ENCODE data around the gene SHISAL1.

The SHISAL1 gene

DNA sequence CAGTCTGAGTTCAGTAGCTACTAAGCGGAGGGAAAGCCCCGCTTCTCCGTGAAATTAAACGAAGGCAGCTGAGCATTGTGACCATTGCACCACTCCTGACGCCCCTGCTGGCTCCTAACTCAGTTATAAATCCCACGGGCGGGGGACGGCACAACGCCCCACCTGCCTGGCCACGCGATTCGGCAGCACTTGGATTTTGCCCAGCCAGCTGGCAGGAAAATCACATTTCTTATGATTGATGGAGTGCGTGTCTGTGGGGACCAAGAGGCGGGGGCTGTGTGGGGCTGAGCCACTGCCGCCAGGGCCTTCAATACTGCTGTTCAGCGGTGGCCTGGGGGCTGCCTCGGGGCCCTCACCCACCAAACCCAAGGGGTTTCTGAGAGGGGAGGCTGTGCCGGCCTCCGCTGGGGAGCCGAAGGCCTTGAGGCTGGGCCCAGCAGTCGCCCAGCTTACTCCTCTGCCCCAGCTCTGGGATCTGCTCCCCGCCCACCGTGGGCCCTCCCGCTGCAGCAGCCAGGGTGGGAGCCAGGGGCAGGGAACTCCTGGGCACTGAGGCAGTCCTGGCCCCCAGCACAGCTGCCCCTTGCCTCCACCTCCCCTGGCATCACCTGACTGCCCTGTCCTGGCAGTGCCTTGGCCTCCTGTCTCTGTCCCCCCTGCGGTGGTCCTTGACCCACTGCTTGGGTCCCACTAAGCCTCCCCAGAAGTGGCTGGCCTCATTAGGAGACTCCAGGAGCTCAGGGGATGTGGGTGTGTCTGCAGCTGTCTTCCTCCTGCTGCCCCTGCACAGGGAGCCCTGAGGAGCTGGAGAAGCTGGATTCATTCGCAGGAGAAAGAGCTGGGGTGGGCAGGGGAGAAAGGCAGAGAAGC is 30.7 kb downstream of the SHISAL1 start:
- 0 out of 2 replicates have a peak, but pooled peaks cover 4% of the 10 kb centered on the region for H4K20me1 ChIP-seq (ENCODE audit: insufficient read depth, low read length)
- H3K27ac ChIP-seq (ENCODE audit: low read length) = no peak overlapping the region
- no peaks in the 10 kb centered on the region for H3K79me2 ChIP-seq (ENCODE audit: low read length)
- no peak overlapping the region for H3K4me3 ChIP-seq (ENCODE audit: low read length)
- H3K36me3 ChIP-seq (replicated peaks; ENCODE audit: low read depth, low read length) = no peaks in the 10 kb centered on the region
- H3K9ac ChIP-seq (ENCODE audit: low read length) = no peak overlapping the region
- no peaks in the 10 kb centered on the region for H3K4me1 ChIP-seq (ENCODE audit: low read length)
- peaks cover 65% of the 10 kb centered on the region for H3K27me3 ChIP-seq (ENCODE audit: low read depth, low read length)
- no peaks in the 10 kb centered on the region for H3K9me3 ChIP-seq (ENCODE audit: insufficient read depth, low read length)
- no peak overlapping the region for H2AFZ ChIP-seq (ENCODE audit: low read depth, low read length)
- no peak for TF ChIP-seq EZH2phosphoT487 (IDR thresholded peaks at IDR 0.05; ENCODE audit: low read depth)
- TF ChIP-seq, protein P1, sequence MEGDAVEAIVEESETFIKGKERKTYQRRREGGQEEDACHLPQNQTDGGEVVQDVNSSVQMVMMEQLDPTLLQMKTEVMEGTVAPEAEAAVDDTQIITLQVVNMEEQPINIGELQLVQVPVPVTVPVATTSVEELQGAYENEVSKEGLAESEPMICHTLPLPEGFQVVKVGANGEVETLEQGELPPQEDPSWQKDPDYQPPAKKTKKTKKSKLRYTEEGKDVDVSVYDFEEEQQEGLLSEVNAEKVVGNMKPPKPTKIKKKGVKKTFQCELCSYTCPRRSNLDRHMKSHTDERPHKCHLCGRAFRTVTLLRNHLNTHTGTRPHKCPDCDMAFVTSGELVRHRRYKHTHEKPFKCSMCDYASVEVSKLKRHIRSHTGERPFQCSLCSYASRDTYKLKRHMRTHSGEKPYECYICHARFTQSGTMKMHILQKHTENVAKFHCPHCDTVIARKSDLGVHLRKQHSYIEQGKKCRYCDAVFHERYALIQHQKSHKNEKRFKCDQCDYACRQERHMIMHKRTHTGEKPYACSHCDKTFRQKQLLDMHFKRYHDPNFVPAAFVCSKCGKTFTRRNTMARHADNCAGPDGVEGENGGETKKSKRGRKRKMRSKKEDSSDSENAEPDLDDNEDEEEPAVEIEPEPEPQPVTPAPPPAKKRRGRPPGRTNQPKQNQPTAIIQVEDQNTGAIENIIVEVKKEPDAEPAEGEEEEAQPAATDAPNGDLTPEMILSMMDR (IDR thresholded peaks at IDR 0.05; ENCODE audit: low read depth, low read length) = no peak
- H3K4me2 ChIP-seq (ENCODE audit: low read length) = no peak overlapping the region

DNA sequence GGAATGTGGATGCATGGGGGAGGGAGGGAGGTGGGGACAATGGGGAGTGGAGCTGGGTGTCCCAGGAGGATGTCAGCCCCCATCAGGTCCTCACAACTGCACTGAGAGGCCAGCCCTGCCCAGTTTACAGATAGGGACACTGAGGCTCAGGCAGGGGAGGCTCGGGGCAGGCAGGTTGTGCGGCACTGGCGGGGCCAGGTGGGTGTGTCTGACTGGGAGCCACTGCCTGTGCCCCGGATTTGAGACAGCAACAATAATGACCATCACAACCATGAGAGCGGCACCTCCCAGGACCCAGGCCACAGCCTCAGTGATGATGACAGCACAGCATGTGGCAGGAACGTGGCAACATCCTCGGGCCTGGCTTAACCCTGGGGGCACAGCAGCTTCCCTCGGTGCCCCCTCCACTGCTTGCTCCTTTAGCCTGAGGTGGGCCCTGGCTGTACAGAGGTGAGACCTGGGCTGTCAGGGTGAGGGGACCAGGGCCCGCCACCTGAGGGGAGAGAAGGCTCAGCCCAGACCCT is 32.0 kb downstream of the SHISAL1 start:
- Histone ChIP-seq H3K9ac (ENCODE audit: low read length) (no peak overlapping the region), H3K36me3 (replicated peaks; ENCODE audit: low read depth, low read length) (no peaks in the 10 kb centered on the region), H3K4me1 (ENCODE audit: low read length) (no peaks in the 10 kb centered on the region), H3K4me2 (ENCODE audit: low read length) (no peak overlapping the region), H3K4me3 (ENCODE audit: low read length) (no peak overlapping the region), H3K9me3 (ENCODE audit: insufficient read depth, low read length) (no peaks in the 10 kb centered on the region), H3K27me3 (ENCODE audit: low read depth, low read length) (peaks cover 67% of the 10 kb centered on the region), H4K20me1 (ENCODE audit: insufficient read depth, low read length) (0 out of 2 replicates have a peak, but pooled peaks cover 4% of the 10 kb centered on the region), H3K79me2 (ENCODE audit: low read length) (no peaks in the 10 kb centered on the region), H2AFZ (ENCODE audit: low read depth, low read length) (no peak overlapping the region), H3K27ac (ENCODE audit: low read length) (no peak overlapping the region)
- TF ChIP-seq EZH2phosphoT487 (IDR thresholded peaks at IDR 0.05; ENCODE audit: low read depth) = no peak
- TF ChIP-seq, protein P1 (IDR thresholded peaks at IDR 0.05; ENCODE audit: low read depth, low read length) = no peak

DNA sequence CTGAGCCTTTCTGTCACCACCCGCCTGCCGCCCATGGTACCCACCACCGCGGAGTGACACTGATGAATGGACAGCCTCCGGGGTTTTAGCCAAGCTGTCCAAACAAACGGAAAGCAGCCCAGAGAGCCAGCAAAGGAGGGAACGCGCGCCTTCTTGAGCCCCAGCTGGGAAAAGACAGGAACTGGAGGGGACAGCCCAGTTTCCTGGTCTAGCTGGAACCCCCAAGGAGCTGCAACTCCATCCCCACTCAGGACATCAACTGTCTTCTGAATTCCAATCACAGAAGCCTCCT is 33.7 kb downstream of the SHISAL1 start:
- no peak overlapping the region for H3K4me3 ChIP-seq (ENCODE audit: low read length)
- no peaks in the 10 kb centered on the region for H3K9me3 ChIP-seq (ENCODE audit: insufficient read depth, low read length)
- 0 out of 2 replicates have a peak, but pooled peaks cover 4% of the 10 kb centered on the region for H4K20me1 ChIP-seq (ENCODE audit: insufficient read depth, low read length)
- no peak overlapping the region for H3K27ac ChIP-seq (ENCODE audit: low read length)
- no peaks in the 10 kb centered on the region for H3K4me1 ChIP-seq (ENCODE audit: low read length)
- no peaks in the 10 kb centered on the region for H3K79me2 ChIP-seq (ENCODE audit: low read length)
- H3K27me3 ChIP-seq (ENCODE audit: low read depth, low read length) = peaks cover 70% of the 10 kb centered on the region
- H3K9ac ChIP-seq (ENCODE audit: low read length) = no peak overlapping the region
- H3K36me3 ChIP-seq (replicated peaks; ENCODE audit: low read depth, low read length) = no peaks in the 10 kb centered on the region
- no peak overlapping the region for H2AFZ ChIP-seq (ENCODE audit: low read depth, low read length)
- no peak overlapping the region for H3K4me2 ChIP-seq (ENCODE audit: low read length)
- TF ChIP-seq EZH2phosphoT487 (IDR thresholded peaks at IDR 0.05; ENCODE audit: low read depth) = no peak
- TF ChIP-seq, protein P1 (IDR thresholded peaks at IDR 0.05; ENCODE audit: low read depth, low read length) = no peak

DNA sequence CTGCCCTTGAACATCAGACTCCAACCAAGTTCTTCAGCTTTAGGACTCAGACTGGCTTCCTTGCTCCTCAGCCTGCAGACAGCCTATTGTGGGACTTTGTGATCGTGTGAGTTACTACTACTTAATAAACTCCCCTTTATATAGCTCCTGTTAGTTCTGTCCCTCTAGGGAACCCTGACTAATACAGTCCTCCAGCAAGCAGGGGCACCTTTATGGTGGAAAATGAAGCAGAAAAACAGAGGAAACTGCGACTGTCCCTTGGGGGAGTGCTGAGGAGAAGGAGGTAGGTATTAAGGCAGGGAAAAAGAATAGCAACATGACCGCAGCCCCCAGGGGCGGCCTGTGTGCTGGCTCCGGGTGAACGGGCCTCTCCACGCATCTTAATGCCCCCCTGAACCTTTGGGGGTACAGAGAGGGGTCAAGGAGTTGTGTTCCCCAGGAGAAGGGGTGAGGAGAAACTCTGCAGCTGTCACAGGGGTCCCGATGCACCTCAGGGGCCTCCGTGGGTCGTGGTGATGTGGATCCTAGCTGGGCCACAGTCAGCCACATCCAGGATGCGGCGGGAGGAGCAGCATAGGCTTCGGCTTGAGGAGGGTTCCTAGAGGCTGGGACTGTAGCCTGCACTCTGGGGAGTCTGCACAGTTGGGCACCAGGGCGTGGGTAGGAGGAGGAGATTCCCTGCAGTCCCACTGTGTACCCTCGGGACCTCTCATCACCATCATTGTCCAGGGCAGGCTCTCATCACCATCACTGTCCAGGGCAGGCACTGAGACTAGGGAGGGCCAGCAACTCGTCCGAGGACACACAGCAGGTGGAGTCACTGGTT is 34.3 kb downstream of the SHISAL1 start:
- Histone ChIP-seq H3K27ac (ENCODE audit: low read length) (no peak overlapping the region), H3K36me3 (replicated peaks; ENCODE audit: low read depth, low read length) (no peaks in the 10 kb centered on the region), H4K20me1 (ENCODE audit: insufficient read depth, low read length) (0 out of 2 replicates have a peak, but pooled peaks cover 4% of the 10 kb centered on the region), H3K4me2 (ENCODE audit: low read length) (no peak overlapping the region), H3K27me3 (ENCODE audit: low read depth, low read length) (peaks cover 69% of the 10 kb centered on the region), H3K9me3 (ENCODE audit: insufficient read depth, low read length) (no peaks in the 10 kb centered on the region), H3K79me2 (ENCODE audit: low read length) (no peaks in the 10 kb centered on the region), H3K4me1 (ENCODE audit: low read length) (no peaks in the 10 kb centered on the region), H3K9ac (ENCODE audit: low read length) (no peak overlapping the region), H3K4me3 (ENCODE audit: low read length) (no peak overlapping the region), H2AFZ (ENCODE audit: low read depth, low read length) (no peak overlapping the region)
- no peak for TF ChIP-seq EZH2phosphoT487 (IDR thresholded peaks at IDR 0.05; ENCODE audit: low read depth)
- TF ChIP-seq, protein P1 (IDR thresholded peaks at IDR 0.05; ENCODE audit: low read depth, low read length) = no peak

Data from OCI-LY3 (cell line).